BLaER1 (cell line): ENCODE data around the gene SMPD3.
A peak's percentile ranks its signal among the peaks of the same experiment; 100 is the strongest.

Experiments used
- H3K27ac ChIP-seq: shearing (Covaris generic); formaldehyde crosslinking; 2 replicates; pipeline ENCODE4 v1.8.1; 2022
- H3K27me3 ChIP-seq: shearing (Covaris generic); formaldehyde crosslinking; 2 replicates; pipeline ENCODE4 v1.8.1; 2022
- H3K36me3 ChIP-seq: shearing (Covaris generic); formaldehyde crosslinking; 2 replicates; pipeline ENCODE4 v1.8.1; 2022
- H3K4me1 ChIP-seq: shearing (Covaris generic); formaldehyde crosslinking; 2 replicates; pipeline ENCODE4 v1.8.1; 2022
- H3K4me2 ChIP-seq: shearing (Covaris generic); formaldehyde crosslinking; 2 replicates; pipeline ENCODE4 v1.8.1; 2022
- H3K4me3 ChIP-seq: shearing (Covaris generic); formaldehyde crosslinking; 2 replicates; pipeline ENCODE4 v1.8.1; 2022
- H3K9ac ChIP-seq: shearing (Covaris generic); formaldehyde crosslinking; 2 replicates; pipeline ENCODE4 v1.8.1; 2022
- H3K9me3 ChIP-seq: shearing (Covaris generic); formaldehyde crosslinking; 2 replicates; pipeline ENCODE4 v1.8.1; 2022
- H4K20me1 ChIP-seq: shearing (Covaris generic); formaldehyde crosslinking; 2 replicates; pipeline ENCODE4 v1.8.1; 2022
- Cebpa-rat ChIP-seq: shearing (Covaris generic); IDR thresholded peaks from 2 replicates; pipeline ENCODE4 v1.8.1; 2022

The SMPD3 gene

DNA sequence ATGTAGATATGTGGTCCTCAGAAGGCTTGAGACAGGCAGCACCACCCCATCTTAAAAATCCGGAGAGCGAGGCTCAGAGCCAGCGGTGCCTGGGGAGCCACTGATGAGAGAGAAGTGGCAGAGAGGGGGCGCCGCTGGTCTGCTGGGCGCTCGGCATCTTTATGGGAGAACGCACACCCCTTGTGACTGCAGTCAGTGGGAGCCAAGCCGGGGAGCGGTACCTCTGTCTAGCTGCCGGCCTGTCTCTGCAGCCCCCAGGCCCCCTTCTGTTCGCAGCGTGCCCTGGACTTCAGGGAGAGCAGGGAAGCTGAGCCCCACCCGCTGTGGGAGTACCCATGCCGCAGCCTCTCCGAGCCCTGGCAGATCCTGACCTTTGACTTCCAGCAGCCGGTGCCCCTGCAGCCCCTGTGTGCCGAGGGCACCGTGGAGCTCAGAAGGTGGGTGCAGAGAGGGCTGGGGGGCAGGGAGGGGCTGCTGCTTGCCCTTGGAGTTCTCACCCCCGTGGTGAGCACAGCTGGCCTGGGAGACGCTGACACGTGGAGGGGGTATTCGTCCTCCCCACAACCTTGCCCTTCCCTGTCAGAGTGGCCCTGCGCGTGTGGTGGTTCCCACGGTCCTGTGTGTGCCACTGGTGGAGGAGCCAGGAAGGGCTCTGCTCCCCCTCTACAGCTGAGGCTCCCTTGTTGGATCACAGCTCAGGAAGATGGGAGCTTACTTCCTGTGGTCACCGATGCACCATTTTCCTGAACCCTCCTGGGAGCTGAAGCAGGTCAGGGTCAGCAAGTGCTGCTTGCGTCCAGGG is 92.7 kb downstream of the SMPD3 start:
- no peaks in the 10 kb centered on the region for H3K27me3 ChIP-seq
- peaks cover 73% of the 10 kb centered on the region for H3K36me3 ChIP-seq
- H3K27ac ChIP-seq, result peak overlapping the region; percentile 72
- TF ChIP-seq Cebpa-rat, result no peak
- H3K9me3 ChIP-seq, result no peaks in the 10 kb centered on the region
- peaks cover 91% of the 10 kb centered on the region for H3K4me1 ChIP-seq
- peak overlapping the region; percentile 96 for H3K4me2 ChIP-seq
- H4K20me1 ChIP-seq, result peaks cover 98% of the 10 kb centered on the region
- peak overlapping the region; percentile 42; the same call in 1 of the 2 replicates for H3K9ac ChIP-seq
- H3K4me3 ChIP-seq, result peak overlapping the region; percentile 40; the same call in 1 of the 2 replicates

DNA sequence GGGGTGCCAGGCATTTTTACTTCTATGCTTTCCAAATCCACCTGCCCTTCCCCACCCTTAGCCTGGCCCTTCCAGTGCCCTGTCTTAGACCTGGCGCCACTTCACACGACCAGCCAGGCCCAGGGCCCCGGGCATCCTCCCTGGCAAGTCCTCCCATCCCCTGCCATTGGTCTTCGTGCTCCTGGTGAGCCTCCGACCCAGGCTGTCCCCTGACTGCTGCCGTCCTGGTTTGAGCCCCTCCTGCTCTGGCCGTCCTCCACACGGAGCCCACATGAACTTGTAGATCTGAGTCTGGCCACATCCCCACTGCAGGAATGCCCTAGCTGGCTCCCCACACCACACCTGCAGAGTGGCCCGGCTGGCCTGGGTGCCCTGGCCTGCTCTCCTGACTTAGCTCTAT is 93.5 kb downstream of the SMPD3 start:
- H3K36me3 ChIP-seq, result peaks cover 81% of the 10 kb centered on the region
- no peak overlapping the region for H3K4me3 ChIP-seq
- no peaks in the 10 kb centered on the region for H3K9me3 ChIP-seq
- peaks cover 98% of the 10 kb centered on the region for H4K20me1 ChIP-seq
- no peak overlapping the region for H3K27ac ChIP-seq
- H3K27me3 ChIP-seq, result no peaks in the 10 kb centered on the region
- no peak for TF ChIP-seq Cebpa-rat
- peak overlapping the region; percentile 96 for H3K4me2 ChIP-seq
- peaks cover 90% of the 10 kb centered on the region for H3K4me1 ChIP-seq
- no peak overlapping the region for H3K9ac ChIP-seq

DNA sequence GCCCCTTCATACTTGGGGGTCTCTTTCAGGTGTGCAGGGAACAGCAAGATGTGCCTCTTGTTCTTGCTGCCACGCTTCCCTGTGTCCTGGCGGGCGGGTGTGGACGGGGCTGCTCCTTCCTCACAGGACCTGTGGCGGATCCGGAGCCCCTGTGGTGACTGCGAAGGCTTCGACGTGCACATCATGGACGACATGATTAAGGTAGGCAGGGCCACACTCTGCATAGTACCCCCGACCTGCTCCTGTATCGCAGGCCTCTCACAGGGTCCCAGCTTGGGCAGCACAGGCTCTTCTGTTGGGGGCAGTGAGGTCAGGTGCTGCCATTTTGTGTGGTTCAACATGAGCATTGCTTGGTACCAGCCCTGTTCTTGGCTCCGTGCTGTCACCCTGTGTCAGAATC is 94.9 kb downstream of the SMPD3 start:
- H3K27me3 ChIP-seq, result no peaks in the 10 kb centered on the region
- H3K4me3 ChIP-seq, result no peak overlapping the region
- peaks cover 97% of the 10 kb centered on the region for H4K20me1 ChIP-seq
- peaks cover 90% of the 10 kb centered on the region for H3K4me1 ChIP-seq
- no peak overlapping the region for H3K4me2 ChIP-seq
- no peak for TF ChIP-seq Cebpa-rat
- H3K9me3 ChIP-seq, result no peaks in the 10 kb centered on the region
- H3K9ac ChIP-seq, result no peak overlapping the region
- no peak overlapping the region for H3K27ac ChIP-seq
- peaks cover 90% of the 10 kb centered on the region for H3K36me3 ChIP-seq

DNA sequence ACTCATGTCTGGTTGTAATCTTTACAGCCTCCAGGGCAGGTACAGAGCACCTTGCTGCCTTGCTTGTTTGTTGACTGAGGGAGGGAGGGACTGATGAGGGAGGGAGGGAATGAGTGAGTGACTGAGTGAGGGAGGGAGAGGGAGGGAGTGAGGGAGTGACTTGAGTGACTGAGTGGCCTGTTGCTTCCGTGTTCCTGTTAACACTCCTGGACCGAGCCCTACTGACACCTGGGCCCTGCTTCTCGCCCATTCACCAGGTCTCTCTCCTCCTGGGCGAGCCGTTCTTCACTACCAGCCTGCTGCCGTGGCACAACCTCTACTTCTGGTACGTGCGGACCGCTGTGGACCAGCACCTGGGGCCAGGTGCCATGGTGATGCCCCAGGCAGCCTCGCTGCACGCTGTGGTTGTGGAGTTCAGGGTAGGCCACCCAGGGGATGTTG is 96.3 kb downstream of the SMPD3 start:
- Histone ChIP-seq H3K9me3 (no peaks in the 10 kb centered on the region), H3K27me3 (no peaks in the 10 kb centered on the region), H3K4me3 (no peak overlapping the region), H4K20me1 (peaks cover 97% of the 10 kb centered on the region), H3K9ac (no peak overlapping the region), H3K4me1 (peaks cover 90% of the 10 kb centered on the region), H3K36me3 (peaks cover 85% of the 10 kb centered on the region), H3K4me2 (peak overlapping the region; percentile 56), H3K27ac (no peak overlapping the region)
- no peak for TF ChIP-seq Cebpa-rat

DNA sequence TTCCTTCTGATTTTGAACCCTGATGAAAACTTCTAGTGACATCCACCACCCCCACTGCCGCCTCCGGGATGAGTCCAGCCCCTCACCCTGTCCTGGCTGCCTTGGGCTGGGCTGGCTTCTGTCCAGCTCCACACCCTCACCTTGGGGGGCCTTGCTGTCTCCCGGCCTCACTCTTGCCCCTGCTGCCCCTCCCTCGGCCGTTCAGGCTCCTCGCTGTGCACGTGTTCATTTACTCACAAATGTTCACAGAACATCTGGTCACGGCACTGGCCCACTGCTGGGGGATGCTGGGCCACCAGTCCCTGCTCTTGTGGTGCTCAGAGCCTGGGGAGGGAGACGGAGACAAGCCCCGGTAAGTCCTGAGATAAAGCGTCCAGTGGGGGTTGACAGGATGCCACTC is 96.8 kb downstream of the SMPD3 start:
- H3K9me3 ChIP-seq, result no peaks in the 10 kb centered on the region
- TF ChIP-seq Cebpa-rat, result no peak
- peaks cover 90% of the 10 kb centered on the region for H3K4me1 ChIP-seq
- H3K36me3 ChIP-seq, result peaks cover 87% of the 10 kb centered on the region
- no peak overlapping the region for H3K9ac ChIP-seq
- H3K4me2 ChIP-seq, result peak overlapping the region; percentile 56
- H3K27me3 ChIP-seq, result no peaks in the 10 kb centered on the region
- H4K20me1 ChIP-seq, result peaks cover 97% of the 10 kb centered on the region
- no peak overlapping the region for H3K4me3 ChIP-seq
- H3K27ac ChIP-seq, result 0 out of 2 replicates have a peak overlapping the region, but pooled peaks have one; percentile 20

DNA sequence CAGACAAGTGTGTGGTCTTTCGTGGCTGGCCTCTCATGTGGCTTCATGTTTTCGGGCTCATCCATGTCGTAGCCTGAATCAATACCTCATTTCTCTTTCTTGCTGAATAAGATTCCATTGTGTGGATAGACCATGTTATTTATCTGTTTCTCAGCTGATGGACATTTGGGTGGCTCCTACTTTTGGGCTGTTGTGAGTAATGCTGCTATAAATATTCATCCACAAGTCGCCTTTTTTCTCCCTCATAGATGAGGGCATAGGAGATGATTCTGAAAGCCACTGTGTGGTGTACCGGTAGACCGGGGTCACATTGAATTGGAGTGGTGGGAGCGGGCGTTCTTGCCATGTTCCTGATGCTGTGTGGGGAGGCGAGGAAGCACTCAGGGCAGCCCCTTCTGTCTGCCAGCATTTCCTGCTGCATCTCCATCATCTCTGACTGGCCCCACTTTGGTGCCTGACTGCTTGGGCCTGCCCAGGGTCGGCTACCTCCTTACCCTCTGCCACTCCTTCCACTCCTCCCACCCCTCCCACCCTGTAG is 97.4 kb downstream of the SMPD3 start:
- no peaks in the 10 kb centered on the region for H3K27me3 ChIP-seq
- no peak overlapping the region for H3K9ac ChIP-seq
- peaks cover 90% of the 10 kb centered on the region for H3K4me1 ChIP-seq
- TF ChIP-seq Cebpa-rat, result no peak
- peak overlapping the region; percentile 56; the same call in 1 of the 2 replicates for H3K4me2 ChIP-seq
- H3K9me3 ChIP-seq, result no peaks in the 10 kb centered on the region
- H4K20me1 ChIP-seq, result peaks cover 97% of the 10 kb centered on the region
- peaks cover 93% of the 10 kb centered on the region for H3K36me3 ChIP-seq
- no peak overlapping the region for H3K4me3 ChIP-seq
- H3K27ac ChIP-seq, result no peak overlapping the region

DNA sequence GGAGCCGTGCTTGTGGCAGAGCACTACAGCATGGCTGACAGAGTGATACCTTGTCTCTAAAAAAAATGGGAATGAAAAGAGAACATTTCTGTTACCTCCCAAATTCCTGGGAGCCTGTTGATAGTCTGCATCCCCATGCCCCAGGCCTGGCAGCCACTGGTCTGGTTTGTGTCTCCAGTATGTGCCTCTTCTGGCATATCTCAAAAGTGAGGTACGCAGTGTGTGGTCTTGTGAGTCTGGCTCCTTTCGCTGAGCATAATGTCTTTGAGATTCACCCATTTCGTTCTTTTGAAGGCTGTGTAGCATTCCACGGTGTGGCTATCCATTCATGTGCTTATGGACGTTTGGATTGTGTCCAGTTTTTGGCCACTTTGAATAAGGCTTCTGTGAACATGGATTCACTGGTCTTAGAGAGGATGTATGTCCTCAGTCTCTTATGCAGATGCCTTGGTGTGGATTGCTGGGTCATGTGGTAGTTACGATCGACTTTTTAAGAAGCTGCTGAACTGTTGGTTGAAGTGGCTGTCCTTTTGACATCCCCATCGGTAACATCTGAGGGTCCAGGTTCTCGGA is 98.4 kb downstream of the SMPD3 start:
- Histone ChIP-seq H3K9me3 (no peaks in the 10 kb centered on the region), H3K4me2 (peak overlapping the region; percentile 69), H4K20me1 (peaks cover 95% of the 10 kb centered on the region), H3K27ac (no peak overlapping the region), H3K4me3 (no peak overlapping the region), H3K4me1 (peaks cover 90% of the 10 kb centered on the region), H3K9ac (no peak overlapping the region), H3K36me3 (peaks cover 93% of the 10 kb centered on the region), H3K27me3 (no peaks in the 10 kb centered on the region)
- no peak for TF ChIP-seq Cebpa-rat

DNA sequence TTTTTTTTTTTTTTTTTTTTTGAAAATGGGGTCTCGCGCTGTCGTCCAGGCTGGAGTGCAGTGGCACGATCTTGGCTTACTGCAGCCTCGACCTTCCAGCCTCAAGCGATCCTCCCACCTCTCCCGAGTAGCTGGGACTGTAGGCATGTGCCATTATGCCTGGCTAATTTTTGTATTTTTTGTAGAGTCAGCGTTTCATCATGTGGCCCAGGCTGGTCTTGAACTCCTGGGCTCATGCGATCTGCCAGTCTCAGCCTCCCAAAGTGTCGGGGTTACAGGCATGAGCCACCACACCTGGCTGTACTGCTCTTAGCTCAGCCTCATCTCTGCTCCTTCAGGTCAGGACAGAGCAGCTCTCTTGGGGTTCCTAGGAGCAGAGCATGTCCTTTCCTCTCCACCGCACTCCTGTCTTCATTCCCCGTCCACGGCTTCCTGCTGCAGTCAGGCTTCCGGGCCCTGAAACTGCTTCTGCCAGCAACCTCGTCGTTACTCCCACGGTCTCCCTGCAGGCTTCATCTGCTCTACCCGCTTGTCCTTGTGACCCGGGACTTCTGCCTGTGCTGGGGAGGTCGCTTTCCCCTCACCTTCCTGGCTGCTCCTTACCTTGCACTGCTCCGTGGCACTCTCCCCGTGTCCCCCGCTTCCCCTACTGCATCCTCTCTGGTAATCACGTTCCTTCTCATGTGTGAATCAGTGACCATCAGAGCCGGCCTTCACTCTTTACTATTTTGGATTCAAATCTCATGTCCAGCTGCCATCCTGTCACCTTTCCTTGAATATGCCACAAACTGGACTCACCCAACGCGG is 99.5 kb downstream of the SMPD3 start:
- peaks cover 88% of the 10 kb centered on the region for H3K36me3 ChIP-seq
- no peaks in the 10 kb centered on the region for H3K9me3 ChIP-seq
- no peaks in the 10 kb centered on the region for H3K27me3 ChIP-seq
- H3K27ac ChIP-seq, result no peak overlapping the region
- H3K4me1 ChIP-seq, result peaks cover 82% of the 10 kb centered on the region
- peak overlapping the region; percentile 69 for H3K4me2 ChIP-seq
- H3K9ac ChIP-seq, result 0 out of 2 replicates have a peak overlapping the region, but pooled peaks have one; percentile 16
- peaks cover 85% of the 10 kb centered on the region for H4K20me1 ChIP-seq
- TF ChIP-seq Cebpa-rat, result no peak
- no peak overlapping the region for H3K4me3 ChIP-seq

DNA sequence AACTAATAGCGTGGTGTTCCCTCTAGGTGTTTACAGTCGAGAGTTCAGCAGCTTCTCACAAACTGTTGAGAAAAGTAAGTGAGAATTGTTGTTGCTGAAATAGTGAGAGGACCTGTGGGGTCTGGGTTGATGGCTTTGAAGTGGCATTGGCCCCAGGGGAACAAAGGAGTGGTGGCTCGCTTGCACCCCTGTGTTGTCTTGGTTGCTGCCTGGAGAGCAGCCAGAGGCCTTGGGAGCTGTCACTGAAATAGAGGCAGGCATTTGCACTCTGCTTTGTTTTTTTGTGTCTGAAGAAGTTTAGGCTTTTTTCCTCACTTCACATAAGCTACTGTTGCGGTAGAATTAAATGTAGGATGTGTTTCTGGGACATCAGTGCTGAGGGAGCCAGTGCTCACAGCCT is 100.7 kb downstream of the SMPD3 start:
- H3K9ac ChIP-seq, result peak overlapping the region; percentile 3; the same call in 1 of the 2 replicates
- no peaks in the 10 kb centered on the region for H3K9me3 ChIP-seq
- no peak for TF ChIP-seq Cebpa-rat
- peaks cover 72% of the 10 kb centered on the region for H4K20me1 ChIP-seq
- peak overlapping the region; percentile 69 for H3K4me2 ChIP-seq
- peaks cover 88% of the 10 kb centered on the region for H3K36me3 ChIP-seq
- no peak overlapping the region for H3K27ac ChIP-seq
- H3K27me3 ChIP-seq, result no peaks in the 10 kb centered on the region
- peaks cover 75% of the 10 kb centered on the region for H3K4me1 ChIP-seq
- H3K4me3 ChIP-seq, result no peak overlapping the region
